ENCODE results near the gene MASP2.

The MASP2 gene

GRCh38 chr1:11062965-11063401 is 15.9 kb upstream of the MASP2 start:
- no peak for TF ChIP-seq CTCF (conservative IDR thresholded peaks at IDR 0.05; ENCODE audit: control insufficient read depth, insufficient read depth, low read depth, low read length)
- peak; percentile 72 for DNase-seq (ENCODE audit: low read depth)
- H3K4me3 ChIP-seq (ENCODE audit: control insufficient read depth, low read depth, low read length), result no peak overlapping the region

GRCh38 chr1:11061652-11062365 is 14.8 kb upstream of the MASP2 start:
- TF ChIP-seq CTCF (conservative IDR thresholded peaks at IDR 0.05; ENCODE audit: control insufficient read depth, insufficient read depth, low read depth, low read length), result no peak
- no peak for DNase-seq (ENCODE audit: low read depth)
- H3K4me3 ChIP-seq (ENCODE audit: control insufficient read depth, low read depth, low read length), result no peak overlapping the region

- peak; percentile 83 for DNase-seq (ENCODE audit: low read depth)
- no peak for TF ChIP-seq CTCF (conservative IDR thresholded peaks at IDR 0.05; ENCODE audit: control insufficient read depth, insufficient read depth, low read depth, low read length)
- peak within 1 kb of the TSS; percentile 89 for H3K4me3 ChIP-seq (ENCODE audit: control insufficient read depth, low read depth, low read length)
These were observed 13.2 kb upstream of the MASP2 start, which contains the start of gene SRM for GRCh38 chr1:11059968-11060830. TSS of gene SRM (minus strand) at chr1:11060018. CDS start at chr1:11059943, 75 bp downstream.

- peak overlapping the region; percentile 89 for H3K4me3 ChIP-seq (ENCODE audit: control insufficient read depth, low read depth, low read length)
- TF ChIP-seq CTCF (conservative IDR thresholded peaks at IDR 0.05; ENCODE audit: control insufficient read depth, insufficient read depth, low read depth, low read length), result no peak
- no peak for DNase-seq (ENCODE audit: low read depth)
These were observed 12.3 kb upstream of the MASP2 start for GRCh38 chr1:11059155-11059967.

GRCh38 chr1:11058595-11059154 is 11.6 kb upstream of the MASP2 start:
- DNase-seq (ENCODE audit: low read depth), result no peak
- H3K4me3 ChIP-seq (ENCODE audit: control insufficient read depth, low read depth, low read length), result peak overlapping the region; percentile 89
- TF ChIP-seq CTCF (conservative IDR thresholded peaks at IDR 0.05; ENCODE audit: control insufficient read depth, insufficient read depth, low read depth, low read length), result no peak

- no peak for TF ChIP-seq CTCF (conservative IDR thresholded peaks at IDR 0.05; ENCODE audit: control insufficient read depth, insufficient read depth, low read depth, low read length)
- no peak for DNase-seq (ENCODE audit: low read depth)
- H3K4me3 ChIP-seq (ENCODE audit: control insufficient read depth, low read depth, low read length), result peak overlapping the region; percentile 4
These were observed 11.0 kb upstream of the MASP2 start for GRCh38 chr1:11058026-11058425.
